ENCODE data around the gene NGB.
"Not testable (repeated sequence)": the region's sequence is repeated elsewhere in the genome, so short reads cannot be mapped to it uniquely, and the experiment has no call there.

NGB gene

DNA sequence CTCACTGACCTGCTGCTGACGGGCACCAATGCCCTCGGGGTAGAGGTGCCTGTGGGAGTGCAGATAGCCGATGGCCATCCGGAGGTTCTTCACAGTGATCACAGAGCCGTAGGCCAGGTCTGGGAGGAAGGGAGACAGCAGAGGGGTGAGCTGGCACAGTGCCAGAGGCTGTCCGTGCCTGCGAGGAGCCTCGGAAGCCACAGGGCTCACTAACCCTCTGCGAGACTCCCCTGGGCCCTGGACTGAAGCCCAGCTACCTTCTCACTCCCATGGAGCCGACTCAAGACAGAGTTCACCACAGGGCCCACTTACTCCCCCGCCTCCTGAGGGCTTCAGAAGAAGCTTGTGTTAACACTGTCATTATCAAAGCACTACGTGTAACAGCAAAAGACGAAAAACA is 25.1 kb upstream of the NGB start:
- DNase-seq (ENCODE audit: low read depth): no peak

DNA sequence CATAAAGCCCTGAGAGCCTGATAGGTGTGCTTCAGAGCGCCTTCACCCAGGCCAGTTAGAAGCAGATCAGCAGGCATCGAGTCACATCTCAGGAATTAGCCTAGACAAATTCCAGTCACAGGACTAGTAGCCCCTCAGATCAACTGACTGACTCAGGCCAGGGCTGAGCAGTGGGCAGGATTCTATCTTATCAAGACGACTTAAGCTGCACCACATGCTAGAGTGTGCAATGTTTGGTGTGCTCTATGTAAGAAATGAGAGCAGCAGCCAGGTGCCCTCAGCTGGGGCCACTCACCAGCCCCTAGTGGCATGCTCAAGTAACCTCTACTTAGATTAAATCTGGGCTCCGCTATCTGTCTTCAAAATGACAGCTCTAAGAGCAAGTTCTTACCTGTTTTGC is 19.7 kb upstream of the NGB start:
- no peak for DNase-seq (ENCODE audit: low read depth)

DNA sequence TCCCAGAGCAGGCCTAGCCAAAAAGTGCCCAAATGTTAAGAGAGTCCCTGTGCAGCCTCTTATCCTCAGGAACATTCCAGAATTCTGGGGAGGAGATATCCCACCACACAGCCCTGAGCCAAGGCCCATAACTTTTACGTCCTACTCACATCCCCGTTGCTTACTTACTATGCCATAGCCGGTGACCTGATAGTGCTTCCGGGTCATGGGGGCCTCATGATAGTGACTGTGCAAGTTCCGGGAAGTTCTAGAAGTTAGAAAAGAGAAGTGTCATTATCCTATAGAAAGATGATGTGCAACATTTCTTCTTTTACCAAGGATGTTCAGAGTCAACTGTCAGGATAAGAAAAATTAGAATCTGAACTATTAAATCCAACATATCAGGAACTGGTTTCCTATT is 15.6 kb upstream of the NGB start:
- no peak for DNase-seq (ENCODE audit: low read depth)

DNA sequence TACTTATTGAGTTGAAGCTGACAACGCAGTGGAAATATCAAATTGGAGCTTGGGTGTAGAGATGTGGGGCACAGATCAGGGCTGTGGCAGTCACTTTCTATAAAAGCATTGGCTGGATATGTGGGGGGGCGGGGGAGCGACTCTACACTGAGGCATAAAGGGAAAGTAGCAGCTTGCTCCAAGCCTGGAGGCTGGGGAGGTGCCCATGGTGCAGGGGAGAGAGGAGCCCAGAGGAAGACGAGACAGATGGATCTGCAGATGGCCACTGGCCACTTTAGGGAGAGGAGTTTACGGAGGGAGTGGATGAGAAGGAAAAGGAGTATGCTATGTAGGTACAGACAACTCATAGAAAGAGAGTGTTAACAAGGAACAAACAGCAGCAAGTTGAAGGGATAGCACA is 13.5 kb upstream of the NGB start:
- no peak for DNase-seq (ENCODE audit: low read depth)

DNA sequence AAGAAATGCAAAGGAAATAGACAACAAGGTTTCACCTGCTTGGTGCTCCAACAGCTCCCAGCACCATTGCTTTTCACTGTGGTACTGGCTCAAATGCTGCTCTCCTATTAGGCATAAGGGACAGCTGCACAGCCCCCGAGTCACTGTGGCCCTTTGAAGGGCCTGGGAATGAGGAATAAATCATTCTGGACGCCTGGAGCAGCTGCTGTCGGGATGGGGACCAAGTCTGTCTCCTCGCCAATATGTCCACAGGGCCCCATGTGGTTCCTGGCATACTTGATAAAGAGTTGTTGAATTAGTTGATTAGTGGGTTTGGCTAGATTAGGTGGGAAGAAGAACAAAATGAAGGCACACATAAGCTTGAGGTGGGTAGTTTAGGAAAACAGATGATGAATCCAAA is 13.1 kb upstream of the NGB start:
- DNase-seq (ENCODE audit: low read depth): no peak

DNA sequence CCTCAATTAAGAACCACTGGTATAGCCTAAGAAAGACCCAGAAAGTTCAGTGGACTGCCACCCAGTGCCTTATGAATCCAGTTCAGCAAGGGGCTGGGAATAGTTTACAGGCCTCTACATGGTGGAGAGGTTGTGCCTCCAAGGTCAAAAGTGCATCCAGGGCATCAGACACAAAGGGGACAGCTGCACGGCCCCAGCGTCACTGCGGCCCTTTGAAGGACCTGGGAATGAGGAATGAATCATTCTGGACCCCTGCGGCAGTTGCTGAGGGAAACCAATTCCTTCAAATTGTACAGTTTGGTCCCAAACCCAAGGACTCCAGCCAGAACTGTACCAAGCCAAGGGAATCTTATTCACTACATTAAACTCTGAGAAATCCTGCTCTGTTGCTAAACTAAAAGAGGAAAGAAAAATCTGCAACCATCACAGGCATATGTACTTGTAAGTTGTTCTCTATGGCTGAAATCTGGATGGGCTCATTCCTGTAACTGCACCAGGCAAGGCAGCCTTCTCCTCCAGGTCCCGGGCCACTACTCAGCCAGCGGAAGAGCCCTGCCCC is 10.9 kb upstream of the NGB start:
- no peak for DNase-seq (ENCODE audit: low read depth)

DNA sequence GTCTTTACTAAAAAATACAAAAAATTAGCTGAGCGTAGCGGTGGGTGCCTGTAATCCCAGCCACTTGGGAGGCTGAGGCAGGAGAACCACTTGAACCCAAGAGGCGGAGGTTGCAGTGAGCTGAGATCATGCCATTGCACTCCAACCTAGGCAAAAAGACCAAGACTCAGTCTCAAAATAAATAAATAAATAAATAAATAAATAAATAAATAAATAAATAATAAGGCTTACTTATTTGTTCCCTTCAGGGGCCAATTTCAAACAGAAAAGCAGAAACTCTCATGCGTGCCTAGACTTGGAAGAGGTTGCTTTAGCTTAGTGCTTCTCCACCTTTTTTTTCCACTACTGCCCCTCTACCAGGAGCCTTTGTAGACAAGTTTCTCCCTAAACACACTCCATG is 9.9 kb upstream of the NGB start:
- not testable (repeated sequence) for DNase-seq (ENCODE audit: low read depth)

DNA sequence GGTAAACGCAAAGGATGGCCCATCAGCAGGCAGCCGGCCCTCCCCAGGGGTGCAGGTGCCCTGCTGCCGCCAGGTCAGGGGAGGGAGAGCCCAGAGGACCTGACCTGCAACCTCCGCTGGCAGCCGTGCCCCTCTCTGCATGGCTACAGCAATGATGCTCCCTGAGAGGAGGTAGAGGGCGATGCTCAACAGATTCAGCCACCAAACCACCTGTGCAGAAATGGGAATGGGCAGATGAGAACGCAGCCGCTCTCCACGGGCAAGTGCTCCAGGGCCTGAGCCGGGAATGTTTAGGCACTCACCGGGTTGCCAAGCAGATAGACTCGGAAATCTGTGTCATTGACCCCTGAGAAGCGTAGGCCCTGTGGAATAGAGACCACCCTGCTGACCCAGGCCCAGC is 8.7 kb upstream of the NGB start:
- no peak for DNase-seq (ENCODE audit: low read depth)

DNA sequence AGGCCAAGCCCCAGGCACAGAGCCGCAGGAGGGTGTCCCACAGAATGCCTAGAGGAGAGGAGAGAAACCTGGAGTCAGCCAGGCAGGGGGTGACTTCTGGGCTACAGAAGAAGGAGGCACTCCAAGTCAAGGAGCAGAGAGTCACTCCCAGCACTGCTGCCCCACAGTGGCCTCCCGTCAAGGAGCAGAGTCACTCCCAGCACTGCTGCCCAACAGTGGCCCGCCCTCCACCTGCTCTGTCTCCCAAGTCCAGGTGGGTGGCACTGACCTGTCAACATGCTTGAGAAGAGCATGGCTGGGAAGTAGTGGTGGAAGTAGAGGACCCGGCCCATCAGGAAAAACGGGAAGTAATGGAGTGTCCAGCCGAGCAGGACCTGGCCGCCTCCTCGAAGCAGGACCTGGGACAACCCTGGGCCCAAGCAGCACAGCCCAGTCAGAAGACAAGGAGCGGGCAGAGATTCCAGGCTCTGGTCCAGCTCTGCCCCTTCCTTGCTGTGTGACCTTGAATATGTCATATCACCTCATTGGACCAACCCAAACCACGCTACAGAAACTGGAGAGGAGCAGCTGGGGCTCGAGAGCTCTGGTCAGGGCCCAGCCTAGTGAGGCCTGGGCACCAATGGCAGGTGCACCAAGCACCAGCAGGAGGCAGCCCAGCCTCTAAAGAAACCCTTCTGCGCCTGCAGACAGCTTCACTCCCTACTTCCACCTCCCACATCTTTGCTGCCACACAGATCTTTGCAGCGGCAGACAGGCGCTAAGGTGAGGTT is 7.6 kb upstream of the NGB start:
- no peak for DNase-seq (ENCODE audit: low read depth)

DNA sequence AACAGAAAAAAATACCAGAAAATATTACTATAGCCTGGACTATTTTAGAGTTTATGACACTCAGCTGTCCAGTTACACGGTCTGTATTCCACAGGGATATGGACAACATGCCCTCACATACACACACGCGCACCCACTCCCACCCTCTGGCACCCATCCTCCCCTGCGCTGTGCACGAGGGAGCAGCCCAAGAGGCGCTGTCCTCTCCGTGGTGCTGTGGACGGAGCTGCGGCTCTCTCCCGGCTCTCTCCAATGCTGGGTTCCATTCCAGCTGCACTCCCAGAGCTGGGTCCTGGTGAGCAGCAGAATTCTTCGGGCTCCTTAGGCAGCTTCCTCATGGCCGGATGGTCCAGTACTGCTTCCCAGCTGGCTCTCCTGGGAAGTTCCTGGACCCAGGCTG is 6.0 kb upstream of the NGB start:
- no peak for DNase-seq (ENCODE audit: low read depth)

DNA sequence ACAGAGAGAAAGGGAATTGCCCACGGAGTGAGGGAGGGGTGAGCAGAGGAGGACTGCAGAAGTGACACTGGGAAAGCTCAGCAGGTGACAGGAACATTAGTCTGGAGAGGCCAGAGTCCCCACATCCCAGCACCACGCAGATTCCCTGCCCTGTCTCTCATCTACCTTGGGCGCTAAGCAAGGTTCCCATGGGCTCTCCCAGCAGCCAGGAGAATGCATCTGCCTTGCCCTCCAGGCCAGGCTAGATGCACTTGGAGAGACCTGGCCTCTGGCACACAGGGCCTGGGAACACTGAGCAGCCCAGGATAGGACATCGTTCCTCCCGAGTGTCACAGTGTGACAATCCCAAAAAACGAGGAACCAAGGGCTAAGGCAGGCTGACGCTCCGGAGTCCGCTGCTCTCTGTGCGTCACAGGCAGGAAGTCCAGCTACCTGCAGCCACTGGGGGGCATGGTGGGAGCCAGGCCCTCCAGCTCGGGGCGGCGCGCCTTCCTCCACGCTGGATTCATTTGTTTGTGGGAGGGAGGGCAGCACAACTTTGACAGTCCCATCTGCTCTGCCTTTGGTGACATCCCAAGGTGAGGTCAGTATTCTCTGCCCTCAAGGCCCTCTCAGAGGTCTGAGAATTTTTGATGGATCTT is 5.4 kb upstream of the NGB start:
- DNase-seq (ENCODE audit: low read depth): no peak

DNA sequence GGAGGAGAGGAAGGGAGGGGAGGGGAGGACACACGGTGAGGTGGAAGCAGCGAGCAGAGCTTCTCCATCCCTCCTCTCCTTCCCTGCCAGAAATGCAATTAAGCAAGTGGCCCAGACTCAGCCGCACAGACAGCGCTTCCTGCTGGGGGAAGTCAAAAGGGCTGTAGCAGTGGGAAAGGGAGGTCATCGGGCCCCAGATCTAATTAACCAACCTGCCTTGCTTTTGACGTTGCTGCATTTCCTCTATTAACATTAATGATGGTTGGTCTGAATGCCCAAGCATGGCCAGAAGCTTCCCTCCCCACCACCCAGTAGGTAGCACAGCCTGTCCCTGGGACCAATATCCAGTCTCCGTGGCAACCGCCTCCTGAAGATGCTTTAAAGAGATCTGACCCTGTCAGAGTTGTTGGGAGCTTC is 4.6 kb upstream of the NGB start:
- no peak for DNase-seq (ENCODE audit: low read depth)

DNA sequence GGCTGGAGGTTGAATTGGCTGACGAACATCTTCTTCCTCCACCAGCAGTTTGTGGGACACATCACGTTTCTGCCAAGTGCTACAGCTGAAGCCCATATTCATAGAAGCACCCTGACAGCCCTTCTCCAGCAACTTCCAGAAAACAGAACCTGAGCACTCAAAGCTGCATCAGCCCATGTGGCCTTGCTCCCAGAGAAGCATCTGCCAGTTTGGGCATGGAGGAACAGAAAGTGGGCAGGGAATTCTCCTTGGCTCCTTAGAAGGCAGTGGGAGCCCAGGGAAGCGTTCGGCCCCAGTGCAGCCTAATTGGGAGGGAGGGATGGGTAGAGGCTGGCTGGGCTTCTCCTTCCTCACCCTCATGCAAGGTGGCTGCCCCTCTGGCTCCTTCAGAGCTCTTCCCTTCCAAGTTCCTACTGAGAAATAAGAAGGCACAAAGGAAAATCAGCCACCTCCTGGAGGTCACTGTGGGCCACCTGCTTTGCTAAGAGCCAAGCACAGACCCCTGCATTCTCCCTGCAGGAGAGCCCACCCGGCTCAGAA is 4.1 kb upstream of the NGB start:
- DNase-seq (ENCODE audit: low read depth): no peak

DNA sequence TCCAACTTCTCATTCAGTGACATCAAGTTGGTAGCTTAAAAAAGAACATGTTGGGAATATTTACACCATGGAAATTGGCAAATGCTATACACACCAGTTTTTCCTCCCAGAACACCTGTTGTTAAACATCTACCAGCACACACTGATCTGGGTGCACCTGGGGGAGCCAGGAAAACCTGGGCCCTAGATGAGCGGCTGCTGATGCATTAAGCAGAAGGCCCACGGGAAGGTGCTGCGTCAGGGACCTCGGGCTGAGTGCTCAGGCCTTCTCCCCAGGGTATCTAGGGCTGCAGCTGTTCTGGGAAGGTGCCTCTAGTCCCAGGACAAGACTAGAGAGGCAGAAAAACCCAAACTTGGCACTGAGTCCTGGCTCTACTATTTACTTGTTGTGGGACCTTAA is 2.8 kb upstream of the NGB start:
- DNase-seq (ENCODE audit: low read depth): no peak

DNA sequence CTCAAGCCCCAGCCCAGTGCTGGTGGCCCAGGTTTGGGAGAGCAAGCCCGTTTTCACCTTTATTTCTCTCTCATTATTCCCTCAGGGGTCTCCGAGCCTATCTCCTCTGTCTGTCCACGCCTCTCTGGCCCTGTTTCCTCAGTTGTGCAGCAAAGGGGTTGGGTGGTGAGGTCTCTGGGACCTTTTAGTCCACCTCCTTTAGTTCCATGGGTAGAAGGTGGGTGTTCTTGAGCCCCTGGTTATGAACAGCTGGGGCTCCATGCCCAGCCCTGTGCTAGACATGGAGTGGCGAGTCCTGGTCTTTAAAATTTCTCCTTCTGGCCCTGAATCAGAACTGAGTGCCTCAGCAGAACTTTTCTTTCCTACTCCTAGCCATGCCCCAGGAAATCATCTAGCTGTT is 1.3 kb upstream of the NGB start:
- no peak for DNase-seq (ENCODE audit: low read depth)

DNA sequence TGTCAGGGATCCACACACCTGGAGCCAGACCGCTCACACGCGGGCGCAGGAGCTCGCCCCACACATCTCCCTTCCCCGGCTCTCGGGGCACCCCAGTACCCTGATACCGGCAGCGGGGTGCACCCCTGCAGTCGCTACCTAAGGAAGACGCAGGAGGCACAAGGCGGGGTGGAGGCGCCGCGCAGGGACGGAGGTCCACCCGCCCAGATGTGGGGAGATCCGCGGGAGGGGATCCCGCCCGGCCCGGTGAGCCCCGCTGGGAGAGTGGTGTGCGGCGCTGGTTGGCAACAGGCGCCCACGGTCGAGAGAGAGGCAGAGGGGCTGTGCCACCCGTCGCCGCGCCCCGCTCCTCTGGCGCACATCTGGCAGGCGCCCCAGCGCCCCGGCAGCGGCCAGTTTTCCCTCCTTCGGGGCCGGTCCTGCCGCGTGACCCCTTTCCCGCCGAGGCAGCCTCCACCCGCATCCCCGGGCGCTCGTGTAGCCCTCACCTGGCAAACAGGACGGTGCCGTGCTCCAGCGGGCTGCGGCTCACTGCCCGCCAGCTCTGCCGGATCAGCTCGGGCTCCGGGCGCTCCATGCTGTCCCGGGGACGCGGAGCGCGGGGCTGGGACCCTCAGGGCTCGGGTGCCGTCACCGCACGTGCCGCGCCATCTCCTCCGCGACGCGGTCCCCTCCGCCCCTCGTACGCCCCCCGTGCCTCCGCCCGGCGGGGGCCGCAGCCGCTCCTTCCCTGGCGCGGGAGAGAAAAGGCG is 469 bp downstream of the NGB start:
- DNase-seq (ENCODE audit: low read depth): no peak

DNA sequence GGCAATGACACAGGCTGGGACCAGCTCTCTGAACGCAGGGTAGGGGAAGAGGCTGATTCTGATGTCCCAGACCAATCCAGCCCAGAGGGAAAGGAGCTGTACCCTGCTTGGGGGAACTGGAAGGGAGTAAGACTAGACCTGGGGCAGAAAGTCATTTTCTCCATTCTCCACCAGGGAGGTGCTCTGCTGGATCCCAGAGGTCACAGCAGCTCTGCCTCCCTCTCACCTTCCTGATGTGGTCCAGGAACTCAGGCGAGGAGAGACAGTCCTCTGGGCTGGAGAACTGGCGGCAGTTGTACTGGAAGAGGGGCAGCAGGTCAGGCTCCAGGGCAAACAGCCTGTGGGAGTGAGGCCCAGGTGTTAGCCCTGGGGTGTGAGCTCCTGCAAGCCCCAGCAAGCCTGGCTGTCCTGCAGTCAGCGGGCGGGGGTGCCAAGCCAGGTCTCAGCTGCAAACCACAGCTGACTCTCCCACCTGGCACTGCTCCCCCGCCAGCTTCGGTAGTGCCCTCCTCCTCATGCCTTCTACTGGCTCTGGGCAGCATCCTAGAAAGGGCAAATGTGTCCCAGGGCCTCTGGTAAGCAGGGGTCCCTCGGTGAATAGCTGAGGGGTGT is 1.9 kb downstream of the NGB start:
- DNase-seq (ENCODE audit: low read depth): no peak

DNA sequence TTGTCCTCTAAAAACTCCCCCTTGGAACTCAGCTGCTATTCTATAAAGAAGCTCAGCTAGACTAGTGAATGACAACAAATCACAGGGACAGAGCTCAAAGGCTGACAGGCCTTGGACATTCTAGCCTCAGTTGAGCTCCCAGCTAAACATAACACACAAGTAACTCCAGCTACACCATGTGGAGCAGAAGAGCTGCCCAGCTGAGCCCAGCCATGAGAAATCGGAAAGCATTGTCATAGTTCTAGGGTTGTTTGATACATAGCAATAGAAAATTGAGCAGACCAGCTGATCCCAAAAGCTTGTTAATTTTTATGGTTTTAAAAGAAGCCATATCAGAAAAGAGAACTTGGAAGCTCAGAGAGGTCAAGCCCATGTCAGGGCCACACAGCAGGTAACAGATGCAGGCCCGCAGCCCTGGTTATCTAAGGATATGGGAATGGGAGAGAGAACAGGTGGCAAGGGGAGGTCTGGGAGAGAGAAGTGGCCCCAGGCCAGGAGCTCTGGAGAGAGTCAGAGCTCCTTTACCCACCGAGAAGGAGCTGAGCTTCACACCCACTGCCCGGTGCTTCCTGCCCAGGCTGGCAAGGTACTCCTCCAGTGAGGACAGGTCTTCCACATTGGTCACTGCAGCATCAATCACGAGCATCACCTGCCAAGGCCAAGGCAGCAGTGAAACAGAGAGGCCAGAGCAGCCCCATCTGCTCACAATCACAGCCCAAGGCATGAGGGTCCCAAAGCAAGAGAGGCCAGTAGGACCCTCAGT is 2.9 kb downstream of the NGB start:
- no peak for DNase-seq (ENCODE audit: low read depth)

DNA sequence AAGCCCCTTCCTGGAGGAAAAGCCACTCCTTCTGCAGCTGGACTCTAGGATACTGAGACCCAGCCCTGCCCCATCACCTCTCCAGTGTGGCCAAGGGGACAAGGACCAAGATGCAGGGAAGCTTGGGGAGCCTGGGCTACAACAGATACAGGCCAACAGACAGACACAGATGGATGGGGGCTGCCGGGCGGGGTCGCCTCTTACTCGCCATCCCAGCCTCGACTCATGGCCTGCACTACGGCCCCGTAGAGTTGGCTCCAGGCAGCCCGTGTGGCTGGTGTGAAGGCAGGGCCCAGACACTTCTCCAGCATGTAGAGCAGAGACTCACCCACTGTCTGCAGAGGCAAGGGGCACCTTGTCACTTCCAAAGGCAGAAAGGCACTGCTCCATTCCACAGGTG is 4.7 kb downstream of the NGB start:
- no peak for DNase-seq (ENCODE audit: low read depth)

DNA sequence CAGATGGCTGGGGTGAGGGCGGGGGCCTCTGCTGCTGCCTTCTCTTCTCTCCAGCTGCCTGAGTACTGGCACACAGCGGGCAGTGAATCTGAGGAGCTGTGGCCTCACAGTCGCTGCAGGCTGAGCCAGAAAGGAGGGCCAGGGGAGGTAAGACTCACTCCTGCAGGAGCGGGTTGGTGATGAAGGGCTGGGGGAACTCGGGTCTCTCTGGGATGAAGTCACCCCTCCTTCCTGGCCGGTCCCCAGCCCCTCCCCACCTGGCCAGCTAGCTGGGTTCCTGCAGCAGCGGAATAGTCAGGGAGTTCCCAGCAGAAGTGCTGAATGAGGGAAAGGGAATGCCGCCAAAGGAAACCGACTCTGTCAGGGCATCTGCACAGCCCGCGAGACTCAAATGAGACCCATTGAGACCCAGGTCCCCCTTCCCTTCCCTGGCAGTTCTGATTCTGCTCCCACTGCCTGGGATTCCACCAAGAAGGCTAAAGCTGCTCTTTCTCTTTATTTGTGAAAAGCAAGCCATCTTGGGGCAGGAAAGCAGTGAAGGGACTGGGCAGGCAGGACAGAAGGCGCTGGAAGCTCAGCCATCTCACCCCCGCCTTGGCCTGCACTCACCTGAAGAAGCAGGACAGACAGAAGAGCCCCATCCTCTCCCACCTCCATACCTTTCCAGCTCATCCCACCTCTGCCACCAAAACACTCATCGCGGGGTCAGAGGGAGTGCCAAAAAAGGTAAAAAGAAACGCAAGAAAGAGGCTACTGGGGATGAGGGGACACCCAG is 5.3 kb downstream of the NGB start:
- DNase-seq (ENCODE audit: low read depth): no peak

DNA sequence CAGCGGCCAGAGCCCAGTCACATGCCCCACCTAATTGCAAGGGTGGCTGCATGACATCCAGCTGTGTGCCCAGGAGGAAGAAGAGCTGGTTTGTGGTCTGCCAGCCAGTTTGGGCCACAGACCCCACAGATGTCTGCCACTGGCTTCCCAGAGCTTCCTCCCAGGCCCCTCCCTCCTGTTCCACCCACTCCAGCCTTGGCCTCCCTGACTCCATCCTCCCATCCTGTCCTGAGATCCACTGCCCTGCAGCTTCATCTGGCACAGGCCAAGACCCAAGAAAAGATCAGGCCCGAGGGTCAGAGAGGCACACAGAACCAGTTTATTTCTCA is 5.9 kb downstream of the NGB start:
- DNase-seq (ENCODE audit: low read depth): no peak

All from fibroblast of the conjunctiva (primary cell).